AG09319 (cell line): ENCODE results near the gene RAB28.

Source experiments
- DNase-seq: peaks from one replicate; pipeline ENCODE4 v3.0.0-alpha.2; 2010; ENCODE audit warnings: low read depth; ENCODE audit errors: extremely low read depth
- TF ChIP-seq, protein P1 (sequence below): IDR thresholded peaks from 2 replicates; pipeline ENCODE4 v1.5.1; 2011; ENCODE audit warnings: low read depth, mild to moderate bottlenecking, inconsistent platforms, low read length, moderate library complexity

RAB28 gene

DNA sequence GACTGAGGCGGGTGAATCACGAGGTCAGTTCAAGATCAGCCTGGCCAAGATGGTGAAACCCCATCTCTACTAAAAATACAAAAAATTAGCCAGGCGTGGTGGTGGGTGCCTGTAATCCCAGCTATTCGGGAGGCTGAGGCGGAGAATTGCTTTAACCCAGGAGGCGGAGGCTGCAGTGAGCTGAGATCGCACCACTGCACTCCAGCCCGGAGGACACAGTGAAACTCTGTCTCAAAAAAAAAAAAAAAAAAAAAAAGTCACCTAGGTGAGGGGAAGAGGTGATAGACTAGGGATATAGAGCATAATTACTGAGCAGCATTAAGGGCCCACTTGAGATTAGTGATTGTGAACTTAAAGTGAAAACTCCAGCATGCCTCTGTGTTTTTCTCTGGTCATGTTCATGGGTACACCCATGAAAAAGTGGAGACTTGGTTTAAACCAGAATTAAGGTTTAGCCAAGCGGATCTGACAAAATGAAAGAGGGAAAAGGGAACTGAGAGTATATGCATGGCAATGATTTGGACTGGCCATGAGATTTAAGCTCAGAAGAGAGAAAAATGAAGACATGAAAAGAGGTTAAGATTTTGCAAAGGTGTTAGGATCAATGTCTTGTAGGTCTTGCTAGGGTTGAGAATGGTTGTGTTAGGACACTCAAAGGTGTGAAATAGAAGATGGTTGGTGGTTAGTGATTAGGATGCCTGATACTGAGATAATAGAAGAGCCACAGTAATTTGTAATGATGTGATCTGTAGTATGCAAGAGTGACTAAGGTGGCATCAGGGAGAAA is 105.0 kb downstream of the RAB28 start:
- no peak for DNase-seq
- TF ChIP-seq, protein P1, sequence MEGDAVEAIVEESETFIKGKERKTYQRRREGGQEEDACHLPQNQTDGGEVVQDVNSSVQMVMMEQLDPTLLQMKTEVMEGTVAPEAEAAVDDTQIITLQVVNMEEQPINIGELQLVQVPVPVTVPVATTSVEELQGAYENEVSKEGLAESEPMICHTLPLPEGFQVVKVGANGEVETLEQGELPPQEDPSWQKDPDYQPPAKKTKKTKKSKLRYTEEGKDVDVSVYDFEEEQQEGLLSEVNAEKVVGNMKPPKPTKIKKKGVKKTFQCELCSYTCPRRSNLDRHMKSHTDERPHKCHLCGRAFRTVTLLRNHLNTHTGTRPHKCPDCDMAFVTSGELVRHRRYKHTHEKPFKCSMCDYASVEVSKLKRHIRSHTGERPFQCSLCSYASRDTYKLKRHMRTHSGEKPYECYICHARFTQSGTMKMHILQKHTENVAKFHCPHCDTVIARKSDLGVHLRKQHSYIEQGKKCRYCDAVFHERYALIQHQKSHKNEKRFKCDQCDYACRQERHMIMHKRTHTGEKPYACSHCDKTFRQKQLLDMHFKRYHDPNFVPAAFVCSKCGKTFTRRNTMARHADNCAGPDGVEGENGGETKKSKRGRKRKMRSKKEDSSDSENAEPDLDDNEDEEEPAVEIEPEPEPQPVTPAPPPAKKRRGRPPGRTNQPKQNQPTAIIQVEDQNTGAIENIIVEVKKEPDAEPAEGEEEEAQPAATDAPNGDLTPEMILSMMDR: no peak

GRCh38 chr4:13371048-13371447 is 113.1 kb downstream of the RAB28 start:
- no peak for DNase-seq
- TF ChIP-seq, protein P1: no peak

DNA sequence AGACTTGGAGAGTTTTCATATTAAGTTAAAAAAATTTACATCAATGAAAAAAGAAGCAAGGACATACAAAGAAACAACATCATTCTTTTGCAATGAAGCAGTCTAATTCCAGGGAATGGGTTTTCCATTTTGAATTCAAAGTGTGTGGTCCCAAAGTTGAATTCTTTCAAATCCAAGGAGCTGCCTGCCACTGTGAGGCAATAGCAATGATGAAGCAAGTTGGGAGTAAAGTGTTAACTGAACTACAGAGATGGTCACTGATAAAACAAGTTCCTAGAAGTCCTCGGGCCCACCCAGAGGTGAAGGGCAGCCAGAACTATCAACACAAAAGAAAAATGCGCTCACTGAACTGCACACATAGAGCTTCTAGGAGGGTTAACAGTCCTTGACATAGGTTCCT is 115.9 kb downstream of the RAB28 start:
- TF ChIP-seq, protein P1: no peak
- DNase-seq: no peak

DNA sequence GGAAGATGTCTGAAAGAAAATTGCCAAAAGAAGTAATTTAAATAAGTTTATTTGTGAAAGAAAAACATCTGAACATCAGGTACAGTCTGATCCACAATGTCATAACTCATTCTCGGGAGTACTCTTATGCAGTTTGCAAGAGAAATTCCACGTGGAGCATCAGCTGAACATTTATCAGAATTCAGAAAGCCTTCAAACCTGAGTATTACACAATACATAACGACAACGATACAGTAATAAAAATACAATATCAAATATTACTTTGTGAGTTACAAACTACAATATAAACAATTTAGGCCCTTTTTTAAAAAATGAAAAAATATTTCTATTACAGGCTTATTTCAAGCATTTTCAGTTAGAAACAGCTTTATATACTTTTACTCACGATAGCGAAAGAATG is 116.4 kb downstream of the RAB28 start:
- TF ChIP-seq, protein P1: no peak
- DNase-seq: no peak

GRCh38 chr4:13367244-13367643 is 116.9 kb downstream of the RAB28 start:
- no peak for DNase-seq

GRCh38 chr4:13365195-13365594 is 118.9 kb downstream of the RAB28 start:
- DNase-seq: no peak
- TF ChIP-seq, protein P1: no peak

More at GRCh38 chr4:13367244-13367643, 116.9 kb downstream of the RAB28 start:
- TF ChIP-seq, protein P1: no peak

GRCh38 chr4:13364653-13365052 is 119.5 kb downstream of the RAB28 start:
- TF ChIP-seq, protein P1: no peak
- DNase-seq: no peak
